GM21528 (cell line): ENCODE data around the gene TMED10.
"Not testable (repeated sequence)": the region's sequence is repeated elsewhere in the genome, so short reads cannot be mapped to it uniquely, and the experiment has no call there.

Source experiments
- ATAC-seq: cut with Tn5 transposase; IDR thresholded peaks from one replicate; pipeline ENCODE4 v1.9.1; 2021; ENCODE audit warnings: mild to moderate bottlenecking, moderate library complexity; ENCODE audit not compliant: unreplicated experiment, low FRiP score

Gene TMED10

GRCh38 chr14:75163677-75164076 lies 12.7 kb downstream of the TMED10 start:
- ATAC-seq = no peak

DNA sequence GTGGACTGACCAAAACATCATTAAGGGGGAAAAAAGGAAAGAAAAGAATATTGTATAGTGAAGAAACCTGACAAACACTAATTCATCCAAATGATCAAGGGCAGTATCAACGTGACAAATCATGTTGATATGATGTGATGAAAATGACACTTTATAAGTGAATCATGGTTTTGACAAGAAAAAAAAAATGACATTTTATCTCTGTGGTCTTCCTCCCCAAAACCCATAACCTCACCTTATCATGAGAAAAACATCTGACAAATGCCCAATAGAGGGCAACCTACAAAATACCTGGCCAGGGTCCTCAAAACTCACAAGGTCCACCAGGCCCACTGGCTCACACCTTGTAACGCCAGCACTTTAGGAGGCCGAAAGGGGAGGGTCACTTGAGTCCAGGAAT lies 13.8 kb downstream of the TMED10 start:
- ATAC-seq = no peak

DNA sequence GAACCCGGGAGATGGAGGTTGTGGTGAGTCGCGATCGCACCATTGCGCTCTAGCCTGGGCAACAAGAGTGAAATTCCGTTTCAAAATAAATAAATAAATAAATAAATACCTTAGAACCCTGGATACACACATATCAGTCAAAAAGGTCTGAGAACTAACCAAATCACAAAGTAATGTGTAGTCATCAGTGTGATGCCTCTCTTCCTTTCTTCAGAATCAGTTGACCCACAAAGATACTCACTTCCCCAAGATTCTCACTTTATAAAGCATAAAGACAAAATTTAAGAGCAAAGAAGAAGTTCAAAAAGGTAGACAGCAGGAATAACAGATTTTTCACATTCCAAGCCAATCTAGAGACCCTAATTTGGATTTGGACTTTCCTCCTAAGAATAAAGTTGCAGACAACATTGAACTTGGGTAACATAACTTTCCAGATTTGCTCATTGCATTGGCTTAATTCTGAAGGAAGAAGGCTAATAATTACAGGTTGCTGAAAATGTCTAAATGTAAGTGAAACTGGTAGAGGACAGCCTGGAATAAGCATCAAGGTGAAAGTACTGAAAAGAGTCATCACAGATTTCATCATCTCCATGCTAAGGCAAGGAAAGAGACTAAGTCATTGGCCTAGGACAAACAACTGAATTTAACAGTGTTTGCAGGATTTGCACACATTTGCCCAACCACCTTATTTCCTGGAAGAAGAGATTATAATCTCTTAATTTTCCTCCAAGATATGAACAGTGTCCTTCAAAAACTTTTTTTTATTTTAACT lies 17.4 kb downstream of the TMED10 start:
- no peak for ATAC-seq

DNA sequence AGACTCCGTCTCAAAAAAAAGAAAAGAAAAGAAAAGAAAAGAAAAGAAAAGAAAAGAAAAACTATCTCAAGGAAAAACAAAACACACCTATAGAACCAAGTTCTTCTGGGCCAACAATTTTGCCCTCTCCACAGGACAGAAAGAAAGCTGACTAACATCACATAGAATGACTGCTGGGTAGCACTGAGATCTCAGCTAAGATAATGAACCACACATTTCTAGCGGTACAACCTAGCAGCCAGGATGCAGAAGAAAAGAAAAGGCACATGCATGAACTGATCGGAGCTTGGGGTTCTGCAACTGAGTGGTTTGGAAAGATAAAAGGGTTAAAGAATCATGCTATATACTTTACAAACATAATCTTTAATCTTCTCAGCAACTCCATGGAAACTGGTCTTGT lies 19.5 kb downstream of the TMED10 start:
- no peak for ATAC-seq

GRCh38 chr14:75156111-75156510 lies 20.3 kb downstream of the TMED10 start:
- no peak for ATAC-seq

GRCh38 chr14:75155169-75155568 lies 21.2 kb downstream of the TMED10 start:
- ATAC-seq = no peak

GRCh38 chr14:75153295-75153694 lies 23.1 kb downstream of the TMED10 start:
- ATAC-seq = no peak

DNA sequence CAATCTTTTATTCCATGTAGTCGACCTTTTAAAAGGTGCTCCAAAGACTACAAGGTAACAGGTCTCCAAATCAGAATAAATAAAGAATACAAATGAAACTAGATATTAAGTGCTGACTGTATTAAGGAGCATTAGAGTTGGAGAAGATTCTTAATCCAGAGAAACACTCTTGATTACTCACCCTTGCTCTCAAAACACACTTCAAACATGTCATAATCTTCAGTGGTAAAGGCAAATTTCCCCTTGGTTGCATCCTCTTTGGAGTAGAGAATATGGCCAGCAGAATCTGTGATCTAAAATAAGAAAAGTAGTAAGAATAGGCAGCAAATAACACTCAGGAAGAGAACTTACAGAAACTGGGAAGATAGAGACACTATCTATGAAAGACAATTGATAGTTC lies 24.6 kb downstream of the TMED10 start:
- no peak for ATAC-seq

DNA sequence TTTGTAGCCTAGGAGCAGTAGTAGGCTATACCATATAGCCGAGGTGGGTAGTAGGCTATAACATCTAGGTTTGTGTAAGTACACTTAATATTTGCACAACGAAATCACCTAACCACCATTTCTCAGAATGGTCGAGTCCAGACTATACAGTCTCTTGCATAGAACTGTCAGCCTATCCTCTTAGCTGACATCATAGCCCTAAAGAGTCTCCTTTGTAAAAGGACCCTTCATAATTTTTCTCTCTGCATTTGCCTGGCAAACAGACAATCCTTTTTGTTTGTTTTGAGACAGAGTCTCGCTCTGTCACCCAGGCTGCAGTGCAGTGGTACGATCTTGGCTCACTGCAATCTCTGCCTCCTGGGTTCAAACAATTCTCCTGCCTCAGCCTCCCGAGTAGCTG lies 25.8 kb downstream of the TMED10 start:
- ATAC-seq = not testable (repeated sequence)

- ATAC-seq = no peak
Observed at GRCh38 chr14:75150150-75150549, 26.3 kb downstream of the TMED10 start.

DNA sequence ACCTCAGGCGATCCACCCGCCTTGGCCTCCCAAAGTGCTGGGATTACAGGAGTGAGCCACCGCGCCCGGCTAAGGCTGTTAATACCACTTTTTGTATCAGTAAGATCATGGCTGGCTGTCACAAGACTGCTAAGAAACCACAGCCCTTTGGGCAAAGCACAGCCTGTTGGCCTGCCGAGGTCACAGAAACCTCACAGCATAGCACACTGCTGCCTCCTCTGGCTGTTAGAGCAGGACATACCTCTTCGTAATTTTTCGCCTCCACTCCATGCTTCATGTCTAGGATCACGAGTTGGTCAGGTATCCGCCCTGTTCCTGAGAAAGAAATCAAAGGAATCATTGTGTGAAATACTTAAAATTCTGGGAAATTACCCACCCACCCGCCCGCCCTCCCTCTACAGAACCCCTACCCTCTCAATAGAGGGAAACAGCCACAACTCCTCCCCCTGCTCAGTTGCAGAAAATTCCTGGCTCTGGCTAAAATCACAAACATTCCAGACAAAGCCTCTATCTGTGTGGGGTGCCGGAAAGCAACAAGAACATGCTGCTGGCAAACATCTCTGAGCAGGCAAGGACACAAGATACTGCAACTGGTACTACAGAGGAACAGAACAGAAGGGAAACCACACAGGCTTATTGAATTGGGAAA lies 28.9 kb downstream of the TMED10 start:
- ATAC-seq = no peak

- ATAC-seq = no peak
Observed at GRCh38 chr14:75144944-75145343, 31.5 kb downstream of the TMED10 start.

DNA sequence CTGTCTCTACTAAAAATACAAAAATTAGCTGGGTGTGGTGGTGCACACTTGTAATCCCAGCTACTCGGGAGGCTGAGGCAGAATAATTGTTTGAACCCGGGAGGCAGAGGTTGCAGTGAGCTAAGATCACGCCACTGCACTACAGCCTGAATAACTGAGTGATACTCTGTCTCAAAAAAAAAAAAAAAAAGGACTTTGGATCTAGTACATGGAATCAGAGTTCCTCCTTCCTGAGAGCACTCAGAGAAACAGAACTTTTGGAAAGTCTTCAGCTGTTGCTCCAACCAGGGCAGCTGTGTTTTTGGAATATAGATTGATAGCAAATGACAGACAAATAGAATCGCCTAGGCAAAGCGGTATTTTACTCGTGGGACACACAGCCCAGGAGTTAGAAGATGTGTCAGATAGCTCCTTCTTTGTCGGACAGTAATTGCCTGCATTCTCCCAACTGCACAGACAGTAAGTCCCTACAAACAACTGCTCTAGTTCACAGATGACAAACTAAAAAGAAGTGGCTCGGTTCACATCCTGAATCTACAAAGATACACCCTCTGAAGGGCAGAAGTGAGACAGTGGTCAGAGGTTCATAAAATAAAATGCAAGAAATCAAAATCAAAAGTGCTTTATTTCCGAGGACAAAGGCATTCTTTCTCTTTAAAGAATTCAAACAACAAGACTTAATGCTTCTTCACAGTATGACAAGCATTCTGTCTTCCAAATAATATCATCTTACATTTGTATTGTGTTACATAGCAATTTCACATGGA lies 32.5 kb downstream of the TMED10 start:
- ATAC-seq = no peak

DNA sequence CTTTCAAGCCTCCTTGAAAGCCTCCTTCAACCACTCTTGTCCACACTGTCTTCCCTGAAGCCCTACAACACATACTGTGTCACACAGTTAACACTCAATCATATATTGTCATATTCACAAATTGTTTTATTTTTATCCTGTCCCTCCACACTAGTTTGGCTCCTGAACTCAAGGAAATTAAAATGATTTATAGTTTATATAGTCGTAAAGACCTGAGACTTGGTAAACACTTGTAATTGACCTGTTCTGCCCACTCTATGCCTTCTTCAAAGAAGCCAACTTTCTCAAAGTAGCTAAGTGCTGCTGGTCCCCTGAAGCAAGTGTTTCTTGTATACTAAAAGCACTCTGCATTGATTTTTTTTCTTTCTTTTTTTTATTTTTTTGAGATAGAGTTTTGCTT lies 33.9 kb downstream of the TMED10 start:
- ATAC-seq = no peak

GRCh38 chr14:75141967-75142366 lies 34.4 kb downstream of the TMED10 start:
- no peak for ATAC-seq

DNA sequence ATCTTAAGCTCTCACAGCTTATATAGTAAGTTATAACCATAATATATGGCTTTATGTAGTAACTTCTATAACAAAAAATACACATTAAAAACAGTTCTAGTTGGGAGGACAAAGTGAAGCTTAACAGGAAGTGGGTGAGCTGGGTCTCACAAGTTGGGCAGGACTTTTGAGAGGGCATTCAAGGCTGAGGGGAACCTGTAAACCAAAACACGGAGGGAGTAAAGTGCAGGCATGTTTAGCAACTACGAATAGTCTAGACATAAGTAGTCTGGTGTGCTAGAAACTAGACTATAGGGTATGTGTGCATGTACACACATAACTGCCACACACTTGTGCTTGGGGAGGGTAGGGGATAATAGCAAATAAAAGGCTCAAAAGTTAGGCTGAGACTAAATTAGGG lies 35.4 kb downstream of the TMED10 start:
- no peak for ATAC-seq

DNA sequence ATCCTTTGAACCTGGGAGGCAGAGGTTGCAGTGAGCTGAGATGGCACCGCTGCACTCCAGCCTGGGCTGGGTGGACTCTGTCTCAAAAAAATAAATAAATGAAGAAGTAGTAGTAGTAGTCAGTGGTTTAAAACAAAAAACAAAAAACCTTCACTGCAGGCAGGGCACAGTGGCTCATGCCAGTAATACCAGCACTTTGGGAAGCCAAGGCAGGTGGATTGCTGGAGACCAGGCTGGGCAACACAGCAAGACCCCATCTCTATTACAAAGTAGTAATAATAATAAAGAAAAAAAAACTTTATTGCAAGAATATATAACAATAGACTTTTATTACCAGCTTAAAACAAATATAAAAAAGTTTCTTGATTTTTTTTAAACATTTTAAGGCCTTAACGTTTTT lies 35.8 kb downstream of the TMED10 start:
- no peak for ATAC-seq

GRCh38 chr14:75139185-75139584 lies 37.2 kb downstream of the TMED10 start:
- ATAC-seq = no peak

GRCh38 chr14:75138492-75138891 lies 37.9 kb downstream of the TMED10 start:
- no peak for ATAC-seq

DNA sequence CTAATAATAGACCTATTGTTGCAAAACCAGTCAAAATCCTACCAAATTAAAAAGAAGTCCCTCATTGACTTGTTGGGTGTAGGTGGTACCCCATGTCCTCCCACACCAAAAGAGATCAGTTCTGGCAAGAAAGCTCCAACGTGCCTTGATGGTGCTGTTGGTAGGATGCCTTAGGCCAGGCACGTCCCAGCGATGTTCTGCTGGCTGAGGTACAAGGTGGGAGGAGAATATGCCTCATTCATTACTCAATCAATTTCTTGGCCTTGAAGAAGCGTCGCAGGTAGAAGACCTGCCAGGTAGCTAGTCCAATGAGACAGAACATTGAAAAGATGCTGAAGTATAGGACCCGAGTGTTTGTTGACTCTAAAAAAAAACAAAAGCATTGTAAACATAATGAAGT lies 41.8 kb downstream of the TMED10 start:
- no peak for ATAC-seq

DNA sequence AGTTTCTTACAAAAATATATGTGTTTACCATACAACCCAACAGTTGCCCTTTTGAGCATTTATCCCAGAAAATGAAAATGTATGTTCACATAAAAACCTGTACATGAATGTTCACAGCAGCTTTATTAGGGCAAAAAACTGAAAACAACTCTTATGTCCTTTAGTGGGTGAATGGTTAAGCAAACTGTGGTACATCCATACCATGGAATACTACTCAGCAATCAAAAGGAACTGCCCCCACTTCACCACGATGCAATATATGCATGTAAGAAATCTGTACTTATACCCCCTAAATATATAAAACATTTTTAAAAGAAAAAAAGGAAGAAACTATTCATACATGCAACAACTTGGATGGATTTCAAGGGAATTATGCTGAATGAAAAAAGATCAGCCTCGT lies 42.8 kb downstream of the TMED10 start:
- no peak for ATAC-seq
